ENCODE measurements around the gene C10orf90.

C10orf90 gene

GRCh38 chr10:126430512-126430911 is 240.0 kb downstream of the C10orf90 start:
- H3K27ac Mint-ChIP-seq = no peak overlapping the region
- ATAC-seq = no peak
- H3K36me3 Mint-ChIP-seq (ENCODE audit: low read depth) = no peaks in the 10 kb centered on the region
- peaks cover 3% of the 10 kb centered on the region for H3K9me3 Mint-ChIP-seq
- no peaks in the 10 kb centered on the region for H3K4me1 Mint-ChIP-seq
- no peaks in the 10 kb centered on the region for H3K27me3 Mint-ChIP-seq
- H3K4me3 Mint-ChIP-seq = no peak overlapping the region
- DNase-seq = no peak

GRCh38 chr10:126429275-126429674 is 241.2 kb downstream of the C10orf90 start:
- ATAC-seq = no peak
- Mint-ChIP-seq H3K36me3 (ENCODE audit: low read depth) (no peaks in the 10 kb centered on the region), H3K27me3 (no peaks in the 10 kb centered on the region)

GRCh38 chr10:126425489-126426065 is 244.9 kb downstream of the C10orf90 start:
- no peaks in the 10 kb centered on the region for H3K4me1 Mint-ChIP-seq
- no peaks in the 10 kb centered on the region for H3K27me3 Mint-ChIP-seq
- ATAC-seq = no peak
- H3K27ac Mint-ChIP-seq = no peak overlapping the region
- H3K4me3 Mint-ChIP-seq = no peak overlapping the region
- H3K9me3 Mint-ChIP-seq = peaks cover 19% of the 10 kb centered on the region
- no peaks in the 10 kb centered on the region for H3K36me3 Mint-ChIP-seq (ENCODE audit: low read depth)
- no peak for DNase-seq

More at GRCh38 chr10:126429275-126429674, 241.2 kb downstream of the C10orf90 start:
- Mint-ChIP-seq H3K4me1 (no peaks in the 10 kb centered on the region), H3K9me3 (peaks cover 4% of the 10 kb centered on the region), H3K27ac (no peak overlapping the region), H3K4me3 (no peak overlapping the region)
- no peak for DNase-seq

- Mint-ChIP-seq H3K27me3 (no peaks in the 10 kb centered on the region), H3K9me3 (peaks cover 19% of the 10 kb centered on the region), H3K4me1 (no peaks in the 10 kb centered on the region), H3K27ac (no peak overlapping the region), H3K36me3 (ENCODE audit: low read depth) (no peaks in the 10 kb centered on the region), H3K4me3 (no peak overlapping the region)
- DNase-seq = no peak
- ATAC-seq = no peak
These were observed 245.5 kb downstream of the C10orf90 start for GRCh38 chr10:126425032-126425431.

GRCh38 chr10:126423732-126424491 is 246.6 kb downstream of the C10orf90 start:
- no peak overlapping the region for H3K4me3 Mint-ChIP-seq
- no peaks in the 10 kb centered on the region for H3K4me1 Mint-ChIP-seq
- no peak for DNase-seq
- H3K27me3 Mint-ChIP-seq = no peaks in the 10 kb centered on the region
- peaks cover 24% of the 10 kb centered on the region for H3K9me3 Mint-ChIP-seq
- H3K27ac Mint-ChIP-seq = no peak overlapping the region
- ATAC-seq = no peak
- no peaks in the 10 kb centered on the region for H3K36me3 Mint-ChIP-seq (ENCODE audit: low read depth)

GRCh38 chr10:126422567-126422966 is 247.9 kb downstream of the C10orf90 start:
- H3K4me3 Mint-ChIP-seq = no peak overlapping the region
- H3K27me3 Mint-ChIP-seq = no peaks in the 10 kb centered on the region
- H3K9me3 Mint-ChIP-seq = peaks cover 31% of the 10 kb centered on the region
- ATAC-seq (no peak), DNase-seq (no peak)
- no peaks in the 10 kb centered on the region for H3K4me1 Mint-ChIP-seq
- H3K27ac Mint-ChIP-seq = no peak overlapping the region
- no peaks in the 10 kb centered on the region for H3K36me3 Mint-ChIP-seq (ENCODE audit: low read depth)

GRCh38 chr10:126421756-126422256 is 248.7 kb downstream of the C10orf90 start:
- ATAC-seq (no peak), DNase-seq (no peak)
- Mint-ChIP-seq H3K27me3 (no peaks in the 10 kb centered on the region), H3K9me3 (peaks cover 31% of the 10 kb centered on the region), H3K4me3 (no peak overlapping the region), H3K27ac (no peak overlapping the region), H3K4me1 (no peaks in the 10 kb centered on the region), H3K36me3 (ENCODE audit: low read depth) (no peaks in the 10 kb centered on the region)

- Mint-ChIP-seq H3K4me1 (no peaks in the 10 kb centered on the region), H3K27ac (no peak overlapping the region)
These were observed 249.8 kb downstream of the C10orf90 start for GRCh38 chr10:126420567-126421300.

GRCh38 chr10:126417220-126417825 is 253.2 kb downstream of the C10orf90 start:
- ATAC-seq = no peak
- Mint-ChIP-seq H3K4me3 (no peak overlapping the region), H3K27me3 (no peaks in the 10 kb centered on the region), H3K4me1 (no peaks in the 10 kb centered on the region), H3K36me3 (ENCODE audit: low read depth) (no peaks in the 10 kb centered on the region), H3K9me3 (peaks cover 28% of the 10 kb centered on the region), H3K27ac (no peak overlapping the region)
- no peak for DNase-seq

More at GRCh38 chr10:126420567-126421300, 249.8 kb downstream of the C10orf90 start:
- no peaks in the 10 kb centered on the region for H3K36me3 Mint-ChIP-seq (ENCODE audit: low read depth)
- no peak overlapping the region for H3K4me3 Mint-ChIP-seq
- H3K27me3 Mint-ChIP-seq = no peaks in the 10 kb centered on the region
- DNase-seq = no peak
- no peak for ATAC-seq
- peaks cover 35% of the 10 kb centered on the region for H3K9me3 Mint-ChIP-seq

GRCh38 chr10:126409821-126410220 is 260.7 kb downstream of the C10orf90 start:
- H3K36me3 Mint-ChIP-seq (ENCODE audit: low read depth) = no peaks in the 10 kb centered on the region
- H3K27ac Mint-ChIP-seq = no peak overlapping the region
- ATAC-seq (no peak), DNase-seq (no peak)
- H3K27me3 Mint-ChIP-seq = no peaks in the 10 kb centered on the region
- no peaks in the 10 kb centered on the region for H3K4me1 Mint-ChIP-seq
- no peak overlapping the region for H3K4me3 Mint-ChIP-seq
- H3K9me3 Mint-ChIP-seq = no peaks in the 10 kb centered on the region

GRCh38 chr10:126408953-126409641 is 261.4 kb downstream of the C10orf90 start:
- H3K4me3 Mint-ChIP-seq = no peak overlapping the region
- no peak for DNase-seq
- H3K27me3 Mint-ChIP-seq = no peaks in the 10 kb centered on the region
- no peaks in the 10 kb centered on the region for H3K9me3 Mint-ChIP-seq
- no peaks in the 10 kb centered on the region for H3K36me3 Mint-ChIP-seq (ENCODE audit: low read depth)
- no peak overlapping the region for H3K27ac Mint-ChIP-seq
- ATAC-seq = peak; percentile 36
- no peaks in the 10 kb centered on the region for H3K4me1 Mint-ChIP-seq

GRCh38 chr10:126407831-126408230 is 262.7 kb downstream of the C10orf90 start:
- no peak for ATAC-seq
- H3K9me3 Mint-ChIP-seq = no peaks in the 10 kb centered on the region
- no peaks in the 10 kb centered on the region for H3K36me3 Mint-ChIP-seq (ENCODE audit: low read depth)
- no peak overlapping the region for H3K27ac Mint-ChIP-seq
- no peaks in the 10 kb centered on the region for H3K27me3 Mint-ChIP-seq
- H3K4me1 Mint-ChIP-seq = no peaks in the 10 kb centered on the region
- H3K4me3 Mint-ChIP-seq = no peak overlapping the region
- no peak for DNase-seq

GRCh38 chr10:126405239-126405775 is 265.2 kb downstream of the C10orf90 start:
- H3K4me3 Mint-ChIP-seq = no peak overlapping the region
- H3K27ac Mint-ChIP-seq = no peak overlapping the region
- no peak for ATAC-seq

More at GRCh38 chr10:126405239-126405775, 265.2 kb downstream of the C10orf90 start:
- no peaks in the 10 kb centered on the region for H3K27me3 Mint-ChIP-seq
- no peaks in the 10 kb centered on the region for H3K36me3 Mint-ChIP-seq (ENCODE audit: low read depth)
- H3K4me1 Mint-ChIP-seq = no peaks in the 10 kb centered on the region
- no peaks in the 10 kb centered on the region for H3K9me3 Mint-ChIP-seq
- no peak for DNase-seq
